ENCODE data around the gene SLC10A7.
A peak's percentile ranks its signal among the peaks of the same experiment; 100 is the strongest.

Gene SLC10A7, protein sequence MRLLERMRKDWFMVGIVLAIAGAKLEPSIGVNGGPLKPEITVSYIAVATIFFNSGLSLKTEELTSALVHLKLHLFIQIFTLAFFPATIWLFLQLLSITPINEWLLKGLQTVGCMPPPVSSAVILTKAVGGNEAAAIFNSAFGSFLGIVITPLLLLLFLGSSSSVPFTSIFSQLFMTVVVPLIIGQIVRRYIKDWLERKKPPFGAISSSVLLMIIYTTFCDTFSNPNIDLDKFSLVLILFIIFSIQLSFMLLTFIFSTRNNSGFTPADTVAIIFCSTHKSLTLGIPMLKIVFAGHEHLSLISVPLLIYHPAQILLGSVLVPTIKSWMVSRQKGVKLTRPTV

DNA sequence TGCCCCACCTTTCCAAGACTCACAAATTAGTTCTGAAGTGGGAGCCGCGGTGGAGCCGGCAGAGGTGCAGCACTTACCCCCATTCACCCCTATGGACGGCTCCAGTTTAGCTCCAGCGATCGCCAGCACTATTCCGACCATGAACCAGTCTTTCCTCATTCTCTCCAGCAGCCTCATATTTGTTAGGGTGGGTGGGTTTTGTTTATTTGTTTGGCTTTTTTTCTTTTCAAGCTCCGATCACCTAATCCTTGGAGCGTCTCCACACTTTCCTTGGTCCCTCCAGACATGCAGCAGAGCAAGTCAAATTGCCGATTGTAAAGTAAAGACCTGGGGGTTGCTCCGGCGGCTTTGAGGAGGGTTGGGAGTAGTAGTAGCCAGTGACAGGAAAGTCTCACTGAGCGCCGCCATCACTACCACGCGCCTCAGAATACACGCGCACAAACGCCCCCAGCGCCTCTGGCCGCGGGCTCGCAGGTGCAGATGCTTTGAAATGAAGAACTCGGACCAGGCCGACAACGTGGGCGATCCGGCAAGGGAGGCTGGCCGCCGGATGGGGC is at the start of gene SLC10A7:
TSS of gene SLC10A7 (minus strand) at position 400 of the 557 bp plus-strand sequence. CDS start at position 177, 223 bp downstream.
- DNase-seq = peak; percentile 87

- no peak for DNase-seq
Measured at GRCh38 chr4:146567396-146567795, 45.7 kb upstream of the SLC10A7 start.

DNA sequence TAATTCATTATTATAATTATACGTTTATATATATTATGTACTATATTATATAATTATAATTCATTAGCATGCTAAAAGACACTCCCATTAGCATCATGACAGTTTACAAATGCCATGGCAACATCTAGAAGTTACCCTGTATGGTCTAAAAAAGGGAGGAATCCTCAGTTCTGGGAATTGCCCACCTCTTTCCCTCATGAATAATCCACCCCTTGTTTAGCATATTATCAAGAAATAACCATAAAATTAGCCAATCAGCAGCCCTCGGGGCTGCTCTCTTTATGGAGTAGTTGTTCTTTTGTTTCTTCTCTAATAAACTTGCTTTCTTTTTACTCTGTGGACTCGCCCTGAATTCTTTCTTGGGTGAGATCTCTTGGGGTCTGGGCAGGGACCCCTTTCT is 42.8 kb upstream of the SLC10A7 start:
- no peak for DNase-seq

DNA sequence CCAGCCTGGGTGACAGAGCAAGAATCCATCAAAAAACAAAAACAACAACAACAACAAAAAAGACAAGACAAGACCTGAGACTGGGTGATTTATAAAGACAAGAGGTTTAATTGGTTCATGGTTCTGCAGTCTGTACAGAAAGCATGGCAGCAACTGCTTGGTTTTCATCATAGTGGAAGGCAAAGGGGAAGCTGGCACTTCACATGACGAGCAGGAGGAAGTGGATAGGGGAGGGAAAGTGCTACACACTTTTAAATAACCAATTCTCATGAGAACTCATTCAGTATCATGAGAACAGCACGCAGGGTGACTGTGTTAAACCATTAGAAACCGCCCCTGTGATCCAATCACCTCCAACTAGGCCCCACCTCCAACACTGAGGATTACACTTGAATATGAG is 28.4 kb upstream of the SLC10A7 start:
- no peak for DNase-seq

DNA sequence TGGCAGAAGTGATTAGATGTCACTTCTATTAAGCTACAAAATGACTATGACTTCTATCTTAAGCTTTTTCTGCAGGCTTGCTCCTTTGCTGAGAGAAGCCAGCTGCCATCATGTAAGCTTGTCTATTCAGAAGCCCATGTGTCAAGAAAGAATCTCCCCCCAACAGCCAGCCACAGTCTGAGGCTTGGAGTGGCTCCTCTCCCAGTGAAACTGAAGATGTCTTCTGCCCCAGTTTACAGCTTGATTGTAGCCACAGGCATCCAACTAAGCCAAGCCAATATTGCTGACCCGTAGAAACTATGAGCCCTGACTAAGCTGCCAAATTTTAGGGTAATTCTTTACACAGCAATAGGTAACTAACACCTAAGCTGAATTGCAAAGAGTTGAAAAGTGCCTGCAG is 26.7 kb upstream of the SLC10A7 start:
- no peak for DNase-seq

GRCh38 chr4:146545102-146545501 is 23.4 kb upstream of the SLC10A7 start:
- DNase-seq = no peak

DNA sequence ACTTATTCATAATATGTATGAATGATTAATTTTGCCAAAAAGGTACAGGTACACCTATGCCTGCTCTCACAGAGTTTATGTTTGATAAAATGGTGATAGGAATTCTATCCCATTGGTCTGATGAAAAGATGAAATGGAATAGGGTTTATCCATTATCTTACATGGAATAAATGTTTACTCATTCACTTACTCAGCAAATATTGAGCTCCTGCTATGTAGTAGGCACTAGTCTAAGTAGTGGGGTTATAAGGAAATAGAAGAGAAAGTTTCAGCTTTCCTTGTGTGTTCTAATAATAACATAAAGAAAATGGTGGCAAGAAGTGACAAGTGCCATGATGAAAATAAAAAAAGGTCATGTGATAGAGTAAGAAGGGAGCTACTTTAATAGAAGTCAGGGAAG is 12.4 kb upstream of the SLC10A7 start:
- no peak for DNase-seq

DNA sequence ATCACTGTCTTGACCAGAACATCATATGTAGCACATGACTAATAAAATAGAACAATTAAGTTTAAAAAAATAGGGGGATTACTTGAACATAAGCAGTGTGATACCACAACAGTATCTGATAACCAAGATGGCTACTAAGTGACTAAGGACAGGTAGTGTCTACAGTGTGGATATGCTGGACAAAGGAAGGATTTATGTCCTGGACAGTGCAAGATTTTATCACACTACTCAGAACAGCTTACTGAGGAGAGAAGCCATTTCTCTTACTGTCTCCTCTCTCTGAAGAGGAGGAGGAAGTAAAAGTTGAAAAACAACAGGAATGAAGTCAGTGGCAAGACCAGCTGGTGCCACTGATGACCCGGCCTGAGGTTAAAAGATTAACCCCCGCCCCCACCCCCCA is 4.0 kb upstream of the SLC10A7 start:
- no peak for DNase-seq

- DNase-seq = no peak
Measured at GRCh38 chr4:146524663-146525062, 2.9 kb upstream of the SLC10A7 start.

DNA sequence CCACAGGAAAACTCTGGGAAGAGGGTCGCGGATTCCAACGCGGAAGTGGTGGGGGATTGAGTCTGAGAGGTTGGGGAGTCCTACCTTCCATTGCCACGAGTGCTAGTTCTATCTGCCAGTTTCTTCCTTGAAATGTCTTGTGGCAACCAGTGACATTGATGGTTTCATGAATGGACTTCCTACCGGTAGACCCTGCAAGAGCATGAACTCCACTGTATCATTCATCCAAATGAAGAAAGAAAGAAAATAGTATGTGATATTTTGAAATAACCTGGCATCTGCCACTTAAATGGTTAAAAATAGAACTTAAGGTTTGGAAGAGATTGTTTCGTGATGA is 1.1 kb upstream of the SLC10A7 start:
- DNase-seq = no peak

GRCh38 chr4:146522098-146522868 is 543 bp upstream of the SLC10A7 start:
- peak; percentile 94 for DNase-seq

DNA sequence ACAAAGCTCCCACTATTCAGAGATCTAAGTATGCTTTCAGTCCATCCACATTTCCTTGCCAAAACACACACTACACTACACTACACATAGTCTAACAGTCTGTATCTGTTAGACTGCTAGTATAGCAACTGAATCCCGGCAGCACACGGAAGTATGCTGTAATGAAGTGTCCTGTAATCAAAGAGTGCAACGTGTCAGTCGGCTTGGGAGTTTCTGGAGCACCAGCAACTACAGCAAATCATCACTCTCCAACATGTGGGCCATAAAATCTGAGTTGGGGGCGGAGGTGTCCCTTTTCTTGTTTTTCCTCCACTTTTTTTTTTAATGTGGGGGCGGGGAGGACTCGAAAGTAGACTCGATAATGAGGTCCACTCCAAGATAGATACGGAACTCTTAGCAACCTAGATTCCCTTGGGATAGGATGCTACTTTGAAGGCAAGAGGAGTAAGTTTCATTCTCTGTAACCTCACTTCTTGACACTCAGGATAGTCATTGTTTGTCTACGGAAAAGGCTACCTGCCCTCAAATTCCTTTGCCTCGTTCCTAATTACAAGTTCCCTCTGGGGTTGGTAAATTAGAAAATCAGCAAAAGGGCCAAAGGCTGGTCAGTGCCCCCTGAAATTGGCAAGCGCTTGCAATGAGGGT is 722 bp downstream of the SLC10A7 start:
- peak; percentile 62 for DNase-seq

- DNase-seq = no peak
Measured at GRCh38 chr4:146514651-146515357, 6.9 kb downstream of the SLC10A7 start.

DNA sequence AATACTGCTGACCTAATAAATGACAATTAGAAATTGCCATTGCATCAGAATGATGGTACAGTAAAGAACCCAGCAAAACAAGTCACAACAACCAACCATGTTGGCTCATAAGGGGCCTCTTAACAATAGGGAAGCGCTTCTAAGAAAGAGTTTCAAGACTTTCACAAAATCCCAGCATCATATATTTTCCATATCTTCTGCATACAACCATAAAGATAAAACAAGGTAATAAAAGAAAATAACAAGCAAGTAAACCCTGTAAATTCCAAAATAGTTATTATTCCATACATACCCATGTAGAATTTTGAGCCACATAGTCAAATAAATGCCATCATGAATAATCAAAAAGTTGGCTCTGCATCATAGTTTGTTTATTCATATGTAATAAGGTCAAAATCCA is 8.2 kb downstream of the SLC10A7 start:
- no peak for DNase-seq

DNA sequence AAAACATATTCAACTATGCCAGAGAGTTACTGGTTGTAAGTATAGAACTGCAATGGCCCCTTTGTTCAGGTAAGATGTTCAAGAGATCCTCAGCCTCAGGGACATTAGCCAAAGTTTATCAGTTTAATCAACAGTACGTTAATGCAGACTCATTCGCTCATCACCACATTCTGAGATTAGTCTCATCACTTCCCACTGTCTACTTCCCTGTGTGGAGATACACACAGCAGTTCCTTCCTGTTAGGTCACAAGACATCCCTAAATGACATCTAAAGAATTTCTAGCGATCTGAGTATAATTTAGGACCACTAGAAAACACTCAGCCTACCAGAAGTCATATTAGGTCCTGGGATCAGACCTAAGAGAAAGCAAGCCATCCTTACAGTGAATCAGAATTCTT is 10.4 kb downstream of the SLC10A7 start:
- DNase-seq = no peak

DNA sequence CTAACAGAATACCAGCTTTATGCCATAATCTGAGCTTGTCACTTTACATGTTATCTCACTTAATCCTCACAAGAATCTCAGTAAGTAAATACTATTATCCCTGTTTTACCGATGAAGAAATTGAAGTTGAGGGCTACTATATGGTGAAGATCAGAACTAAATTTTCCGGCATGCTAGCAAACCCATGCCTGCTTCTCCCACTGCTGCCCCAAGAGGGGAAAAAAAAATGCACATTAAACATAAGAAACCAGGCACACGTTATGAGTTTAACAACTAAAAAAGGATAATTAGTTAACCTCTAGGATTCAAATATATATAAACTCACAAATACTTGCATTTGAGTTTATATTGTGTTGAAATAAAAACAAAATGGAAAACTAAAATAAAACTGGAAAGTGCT is 10.8 kb downstream of the SLC10A7 start:
- DNase-seq = no peak

GRCh38 chr4:146508229-146508939 is 13.4 kb downstream of the SLC10A7 start:
- no peak for DNase-seq

- DNase-seq = no peak
Measured at GRCh38 chr4:146507632-146508031, 14.1 kb downstream of the SLC10A7 start.

- no peak for DNase-seq
Measured at GRCh38 chr4:146506272-146506671, 15.5 kb downstream of the SLC10A7 start.

GRCh38 chr4:146500216-146500615 is 21.5 kb downstream of the SLC10A7 start:
- DNase-seq = no peak

GRCh38 chr4:146498291-146498690 is 23.4 kb downstream of the SLC10A7 start:
- no peak for DNase-seq

DNA sequence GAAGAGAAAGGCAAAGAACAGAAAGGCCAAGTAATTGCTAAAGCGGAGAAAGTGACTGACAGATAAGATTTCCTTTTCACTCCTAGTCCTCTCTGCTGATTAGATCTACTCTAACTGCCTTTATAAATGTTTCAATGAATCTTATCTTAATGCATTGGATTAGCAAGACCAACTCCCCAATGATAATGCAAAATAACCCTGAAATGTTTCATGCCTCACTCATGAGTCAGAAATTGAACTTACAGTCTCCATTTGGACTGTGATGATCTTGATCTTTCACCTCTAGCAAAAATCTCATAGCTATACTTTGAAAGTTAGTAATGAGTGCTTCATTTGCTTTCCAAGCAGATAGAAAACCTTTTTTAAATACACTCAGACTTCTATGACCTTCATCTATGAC is 26.5 kb downstream of the SLC10A7 start:
- no peak for DNase-seq
